Pancreas (tissue), 10 donors: ENCODE results near the gene SFRP2. TPM values are rescaled to one million over a fixed set of nuclear protein-coding genes. Genes with fewer than 3 reads are reported as not detected.

Source experiments
- ATAC-seq, 4 donors: fragments of 200-7000 bp; cut with Tn5 transposase; one replicate each; pipeline versions ENCODE4 v1.8.0 to v1.9.1; 2020; ENCODE audit warnings: mild to moderate bottlenecking in 4 of 4, moderate library complexity in 4 of 4
- DNase-seq, 6 donors: peaks; one replicate each; pipeline ENCODE4 v3.0.0-alpha.2; 2020
- FAIRE-seq: peaks from 2 replicates; lab custom pipeline; 2012; peaks lifted over from hg19 to GRCh38; lab: Jason Lieb, UNC
- H3K27ac ChIP-seq, 4 donors: fragments of 200-600 bp; sonication (generic); 1 replicate in 3 of 4; 2 replicates in 1 of 4; pipeline versions ENCODE4 v1.5.0 to v1.8.0; 2020
- H3K27me3 ChIP-seq, 4 donors: fragments of 200-600 bp; one replicate each; pipeline ENCODE4 v1.8.0; 2021
- H3K36me3 ChIP-seq, 3 donors: fragments of 200-600 bp; sonication (generic) in 1 of 3; one replicate each; pipeline versions ENCODE4 v1.5.0 to v1.8.0; 2020 to 2021
- H3K4me1 ChIP-seq, 3 donors: fragments of 200-600 bp; one replicate each; pipeline ENCODE4 v1.8.0; 2021
- H3K4me3 ChIP-seq, 4 donors: fragments of 200-600 bp; sonication (generic) in 2 of 4; one replicate each; pipeline versions ENCODE4 v1.5.0 to v1.8.0; 2020 to 2021
- H3K9me3 ChIP-seq, 4 donors: fragments of 200-600 bp; one replicate each; pipeline ENCODE4 v1.8.0; 2021
- WGBS, 2 donors: extraction: QIAGEN DNeasy Blood & Tissue Kit; methylation state at CpG; one replicate each; pipeline ENCODE4 v1.1.7; 2013; 5-methylcytosine and 5-hydroxymethylcytosine counted together
- intact Hi-C, 3 donors: fragments of 100-400 bp; cut with DNase I; formaldehyde crosslinking; loops; one replicate each; pipeline versions ENCODE4 v1.11.1 to v1.14.2; 2022
- polyA plus RNA-seq, 2 donors: library from polyadenylated mRNA; stranded (reverse); fragments of 200-250 nt; gene quantifications; one replicate each; pipeline ENCODE4 v1.2.3, GENCODE V29; 2013
- total RNA-seq, 6 donors: library from RNA; stranded (reverse); fragmentation: NEBNext Ultra II Directional in 4 of 6; extraction: Animal tissue kit (Norgen Biotek cat#: 25700) in 4 of 6; gene quantifications; one replicate each; pipeline versions ENCODE4 v1.2.1 to v1.2.4, GENCODE V29; 2021 to 2023
- TF ChIP-seq, protein P1 (sequence below), 4 donors: fragments of 200-600 bp; sonication (generic) in 3 of 4; IDR thresholded peaks; one replicate each; pipeline versions ENCODE4 v1.5.0 to v1.8.0; 2021; ENCODE audit warnings: antibody characterized with exemption in 4 of 4
- donor health status: healthy with polysubstance abuse.
- donor health status: DM: no; HTN: no; CAD: no; lungs with moderate emphysema.
- donor health status: DM: no; HTN: no; CAD: no.
- donor health status: control.
- donor health status: control.
- donor health status: Bipolar disorder and iron deficiency.
- donor health status: DM: yes; HTN: yes; CAD: no.
- donor health status: DM: no; HTN: no; CAD: no.
- donor health status: DM: no; HTN: no; CAD: no.
- donor health status: DM: yes; HTN: yes; CAD: no.

The SFRP2 gene
- total and polyA plus RNA-seq, 8 donors, result 1.5 to 136 (median 5.8) TPM

DNA sequence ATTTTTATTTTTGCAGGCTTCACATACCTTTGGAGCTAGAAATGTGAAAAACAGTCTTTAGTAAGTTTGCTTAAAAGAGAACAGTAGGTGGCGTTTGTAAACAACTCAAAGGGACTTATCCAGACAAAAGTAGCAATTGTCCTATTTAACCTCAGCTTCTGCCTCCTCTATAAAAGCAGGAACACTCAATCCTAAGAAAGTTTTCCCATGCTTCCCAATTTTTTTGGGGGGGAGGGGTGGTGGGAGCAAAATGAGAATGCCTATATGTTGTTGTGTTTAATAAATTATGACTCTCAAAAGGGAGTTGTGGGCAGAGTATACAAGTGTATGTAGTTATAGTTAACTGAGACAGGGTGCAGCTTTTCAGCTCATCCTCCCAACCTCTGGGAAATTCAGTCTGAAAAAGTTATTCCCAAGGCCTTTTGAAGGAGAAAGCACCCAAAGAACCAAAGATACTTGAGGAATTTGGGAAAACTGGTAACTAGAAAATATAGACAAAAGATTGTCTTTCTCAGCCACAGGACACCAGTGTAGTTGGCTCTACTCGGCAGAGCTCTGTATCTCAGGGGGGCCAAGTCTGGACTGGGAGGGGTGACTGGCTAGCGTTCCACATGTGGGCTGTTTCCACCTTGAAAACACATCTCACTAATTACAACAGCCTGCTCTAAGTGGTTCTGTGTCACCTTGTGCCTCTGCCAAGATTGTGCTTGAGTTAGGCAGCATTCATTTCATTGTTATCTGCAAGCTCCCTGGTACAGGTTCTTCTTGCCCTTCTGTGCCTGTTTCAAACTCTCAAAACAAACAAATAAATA, 2.8 kb downstream of the SFRP2 start:
- FAIRE-seq (no peak), DNase-seq (no peak), ATAC-seq (peak in 3 of 4 donors; percentile 29 to 57 (median 54))
- Histone ChIP-seq H3K36me3 (no peaks in the 10 kb centered on the region), H3K4me3 (no peak overlapping the region), H3K4me1 (peaks cover 0 to 5% (median 3%) of the 10 kb centered on the region in 3 donors), H3K27ac (no peak overlapping the region), H3K9me3 (no peaks in the 10 kb centered on the region), H3K27me3 (peaks cover 0 to 33% (median 5%) of the 10 kb centered on the region in 4 donors)
- intact Hi-C loops, result loop anchor here in 2 of 3 donors (10.0 kb wide), 2 partner anchors 519 to 539 kb away; no protein-coding TSS in a partner anchor
- WGBS, 2 donors, result 17 to 21% methylated on average over 3 of the region's 3 CpGs
- TF ChIP-seq, protein P1, sequence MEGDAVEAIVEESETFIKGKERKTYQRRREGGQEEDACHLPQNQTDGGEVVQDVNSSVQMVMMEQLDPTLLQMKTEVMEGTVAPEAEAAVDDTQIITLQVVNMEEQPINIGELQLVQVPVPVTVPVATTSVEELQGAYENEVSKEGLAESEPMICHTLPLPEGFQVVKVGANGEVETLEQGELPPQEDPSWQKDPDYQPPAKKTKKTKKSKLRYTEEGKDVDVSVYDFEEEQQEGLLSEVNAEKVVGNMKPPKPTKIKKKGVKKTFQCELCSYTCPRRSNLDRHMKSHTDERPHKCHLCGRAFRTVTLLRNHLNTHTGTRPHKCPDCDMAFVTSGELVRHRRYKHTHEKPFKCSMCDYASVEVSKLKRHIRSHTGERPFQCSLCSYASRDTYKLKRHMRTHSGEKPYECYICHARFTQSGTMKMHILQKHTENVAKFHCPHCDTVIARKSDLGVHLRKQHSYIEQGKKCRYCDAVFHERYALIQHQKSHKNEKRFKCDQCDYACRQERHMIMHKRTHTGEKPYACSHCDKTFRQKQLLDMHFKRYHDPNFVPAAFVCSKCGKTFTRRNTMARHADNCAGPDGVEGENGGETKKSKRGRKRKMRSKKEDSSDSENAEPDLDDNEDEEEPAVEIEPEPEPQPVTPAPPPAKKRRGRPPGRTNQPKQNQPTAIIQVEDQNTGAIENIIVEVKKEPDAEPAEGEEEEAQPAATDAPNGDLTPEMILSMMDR (IDR thresholded peaks at IDR 0.05), result no peak

DNA sequence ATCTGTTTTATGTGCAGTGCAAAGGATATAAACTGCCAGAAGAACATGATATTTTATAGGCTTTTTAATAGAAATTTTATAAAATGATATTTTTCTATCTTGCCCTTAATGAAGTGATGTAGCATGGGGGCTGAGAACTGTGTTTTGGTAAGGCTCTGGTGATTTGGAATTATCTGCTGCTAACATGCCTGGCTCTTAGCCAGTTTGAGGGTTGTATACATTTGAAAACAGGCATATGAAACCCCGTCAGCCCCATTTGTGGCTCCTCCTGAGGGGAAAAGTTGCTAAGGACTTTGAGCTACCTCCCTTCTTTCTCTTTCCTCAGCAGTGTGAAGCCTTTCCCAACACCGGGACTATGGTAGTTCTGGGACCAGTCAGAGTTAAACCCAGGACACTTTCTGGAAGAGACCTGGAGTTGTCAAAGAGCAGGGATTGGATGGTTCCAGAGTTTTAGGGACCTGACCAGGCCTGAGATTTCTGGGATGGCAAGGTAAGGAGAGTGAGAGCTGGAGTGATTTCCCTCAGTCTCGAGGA, 4.7 kb downstream of the SFRP2 start:
- Histone ChIP-seq H3K36me3 (no peaks in the 10 kb centered on the region), H3K4me3 (no peak overlapping the region), H3K9me3 (no peaks in the 10 kb centered on the region), H3K4me1 (peaks cover 0 to 5% (median 3%) of the 10 kb centered on the region in 3 donors), H3K27ac (no peak overlapping the region), H3K27me3 (peaks cover 0 to 19% (median 0%) of the 10 kb centered on the region in 4 donors)
- no peak for DNase-seq
- ATAC-seq, result no peak
- WGBS, 2 donors, result 67 to 69% methylated on average over 3 of the region's 3 CpGs
- TF ChIP-seq, protein P1 (IDR thresholded peaks at IDR 0.05), result no peak
- FAIRE-seq, result no peak
- intact Hi-C loops, result loop anchor here in 2 of 3 donors (10.0 kb wide), 2 partner anchors 521 to 541 kb away; no protein-coding TSS in a partner anchor

DNA sequence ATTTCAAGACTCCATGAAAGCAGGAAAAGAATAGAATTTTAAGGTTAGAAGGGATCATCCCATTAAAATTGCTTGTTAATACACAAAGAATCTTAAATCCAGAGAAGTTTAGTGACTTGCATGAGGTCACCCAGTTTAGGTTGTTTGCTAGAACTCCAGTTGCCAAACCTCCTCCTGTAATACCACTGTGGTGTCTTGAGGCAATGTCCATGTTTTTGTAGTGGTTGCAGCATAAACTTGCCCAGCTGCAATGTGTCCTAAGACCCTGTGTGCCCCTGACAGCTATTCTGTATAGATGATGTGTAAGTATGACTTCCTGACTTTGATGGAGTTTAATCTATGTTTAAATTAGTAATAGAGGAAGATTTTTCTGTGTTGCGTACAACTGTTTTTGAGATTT, 6.3 kb downstream of the SFRP2 start:
- TF ChIP-seq, protein P1 (IDR thresholded peaks at IDR 0.05), result no peak
- WGBS, 2 donors, result 95% methylated on average over 1 of the region's 1 CpG
- no peak overlapping the region for H3K4me3 ChIP-seq

DNA sequence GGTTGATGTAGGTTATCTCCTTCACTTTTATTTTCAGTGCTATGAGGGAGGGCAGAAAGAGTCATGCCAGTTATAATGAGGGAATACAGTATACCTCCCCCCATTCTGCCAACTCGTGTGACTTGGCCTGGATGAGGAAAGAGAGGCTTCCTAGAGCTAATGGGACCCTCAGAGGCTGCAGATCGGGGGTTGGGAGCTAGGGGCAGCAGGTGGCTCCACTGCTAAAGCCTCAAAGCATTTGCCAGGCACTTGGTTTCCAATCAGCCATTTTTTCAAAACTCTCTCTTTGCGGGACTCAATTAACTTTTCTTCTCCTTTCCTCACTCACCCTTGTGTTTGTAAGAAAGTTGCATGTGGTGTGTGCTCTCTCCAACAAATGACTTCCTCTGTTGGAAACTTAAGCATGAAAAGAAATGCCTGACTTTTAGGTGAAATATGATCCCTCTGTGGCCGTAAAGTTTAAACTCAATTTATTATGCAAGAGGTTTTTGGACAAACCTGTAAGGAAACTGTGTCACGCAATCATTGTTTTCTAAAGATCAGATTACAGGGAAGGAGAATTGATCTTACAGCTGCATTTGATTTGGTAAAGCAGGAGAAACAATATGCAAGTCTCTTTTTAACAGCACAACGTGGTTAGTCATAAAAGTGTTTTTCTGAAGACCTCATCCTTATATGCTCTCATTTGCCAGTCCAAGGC, 7.0 kb downstream of the SFRP2 start:
- no peak for FAIRE-seq
- TF ChIP-seq, protein P1 (IDR thresholded peaks at IDR 0.05), result no peak
- H3K27ac ChIP-seq, result no peak overlapping the region
- no peaks in the 10 kb centered on the region for H3K36me3 ChIP-seq
- H3K4me3 ChIP-seq, result no peak overlapping the region
- no peaks in the 10 kb centered on the region for H3K4me1 ChIP-seq
- ATAC-seq, result peak in 1 of 4 donors; percentile 25
- H3K27me3 ChIP-seq, result peaks cover 0 to 1% (median 0%) of the 10 kb centered on the region in 4 donors
- no peaks in the 10 kb centered on the region for H3K9me3 ChIP-seq
- 26 to 29% methylated on average over 6 of the region's 6 CpGs for WGBS, 2 donors
- intact Hi-C loops, result loop anchor here in 2 of 3 donors (10.0 kb wide), 2 partner anchors 523 to 543 kb away; no protein-coding TSS in a partner anchor
- no peak for DNase-seq

More for the DNA sequence above, 6.3 kb downstream of the SFRP2 start:
- FAIRE-seq, result no peak
- Histone ChIP-seq H3K36me3 (no peaks in the 10 kb centered on the region), H3K27ac (no peak overlapping the region), H3K9me3 (no peaks in the 10 kb centered on the region), H3K4me1 (no peaks in the 10 kb centered on the region), H3K27me3 (peaks cover 0 to 8% (median 0%) of the 10 kb centered on the region in 4 donors)
- no peak for ATAC-seq
- intact Hi-C loops, result loop anchor here in 2 of 3 donors (10.0 kb wide), 2 partner anchors 522 to 542 kb away; no protein-coding TSS in a partner anchor
- DNase-seq, result no peak
